GM12878 (cell line): Measurements from ENCODE around the gene LRP1B. TPM values are rescaled to one million over a fixed set of nuclear protein-coding genes. Genes with fewer than 3 reads are reported as not detected.

Experiments used
- ATAC-seq: fragments of 200-7000 bp; cut with Tn5 transposase; 3 replicates; pipeline ENCODE4 v1.9.1; 2020; ENCODE audit warnings: mild to moderate bottlenecking, moderate library complexity
- BruUV-seq: library from RNA; stranded (reverse); fragments of 400-500 nt; replicated peaks from 2 replicates; lab custom pipeline; 2021; lab: Mats Ljungman, UMichigan
- CTCF ChIA-PET: fragments of 300-600 bp; sonication (Branson Sonifier 250); formaldehyde crosslinking; extraction: SDS; loops from one replicate; lab custom pipeline; 2021; ENCODE audit warnings: inconsistent platforms; lab: Yijun Ruan, JAX
- POLR2A ChIA-PET: fragments of 350-600 bp; formaldehyde crosslinking; extraction: SDS; loops from one replicate; lab custom pipeline; 2021; ENCODE audit warnings: inconsistent platforms; lab: Charles Lee
- RAD21 ChIA-PET: fragments of 300-600 bp; sonication (Branson Sonifier 250); formaldehyde crosslinking; loops from one replicate; lab custom pipeline; 2023; ENCODE audit warnings: antibody characterized with exemption; ENCODE audit not compliant: unreplicated experiment; lab: Charles Lee
- SMC1A ChIA-PET: fragments of 300-600 bp; sonication (Branson Sonifier 250); formaldehyde crosslinking; loops from one replicate; lab custom pipeline; 2023; ENCODE audit not compliant: unreplicated experiment, uncharacterized antibody; lab: Charles Lee
- DNase-seq: peaks from one replicate; pipeline ENCODE4 v3.0.0-alpha.2; 2011; ENCODE audit warnings: low read depth, low spot score
- FAIRE-seq: peaks from 3 replicates; lab custom pipeline; 2011; peaks lifted over from hg19 to GRCh38; lab: Jason Lieb, UNC
- H2AFZ ChIP-seq: 2 replicates; pipeline ENCODE4 v1.6.0; 2011; ENCODE audit warnings: low read depth, low read length, control low read depth; ENCODE audit not compliant: control insufficient read depth
- H3K27ac ChIP-seq: 2 replicates; pipeline ENCODE4 v1.5.1; 2011; ENCODE audit warnings: control low read depth; ENCODE audit not compliant: control insufficient read depth, insufficient read depth
- H3K27me3 ChIP-seq, 2 experiments: replicated peaks in 1 of 2; 2 replicates each; pipeline versions ENCODE4 v1.6.0 to v1.6.1; 2011; ENCODE audit warnings: low read length in 1 of 2; ENCODE audit not compliant: control insufficient read depth in 2 of 2, insufficient read depth in 2 of 2
- H3K36me3 ChIP-seq, 2 experiments: 2 replicates each; pipeline ENCODE4 v1.5.1; 2011; ENCODE audit warnings: low read length in 1 of 2; ENCODE audit not compliant: control insufficient read depth in 2 of 2, insufficient read depth in 2 of 2
- H3K4me1 ChIP-seq: 2 replicates; pipeline ENCODE4 v1.6.1; 2011; ENCODE audit warnings: mild to moderate bottlenecking, low read length, moderate library complexity, mixed read lengths; ENCODE audit not compliant: control insufficient read depth, insufficient read depth
- H3K4me2 ChIP-seq: 2 replicates; pipeline ENCODE4 v1.6.0; 2011; ENCODE audit warnings: control low read depth; ENCODE audit not compliant: control insufficient read depth, insufficient read depth
- H3K4me3 ChIP-seq: fragments of 200-600 bp; sonication (generic); 2 replicates; pipeline ENCODE4 v1.5.1; 2016
- H3K79me2 ChIP-seq: 2 replicates; pipeline ENCODE4 v1.6.0; 2011; ENCODE audit warnings: low read length; ENCODE audit not compliant: control insufficient read depth, insufficient read depth
- H3K9ac ChIP-seq: 2 replicates; pipeline ENCODE4 v1.8.0; 2011; ENCODE audit warnings: low read length, control low read depth, mixed read lengths; ENCODE audit not compliant: control insufficient read depth, insufficient read depth
- H3K9me3 ChIP-seq: replicated peaks from 3 replicates; pipeline ENCODE4 v1.5.1; 2011; ENCODE audit warnings: mild to moderate bottlenecking, low read length; ENCODE audit not compliant: control insufficient read depth, insufficient read depth
- H4K20me1 ChIP-seq: 2 replicates; pipeline ENCODE4 v1.6.0; 2011; ENCODE audit not compliant: control insufficient read depth, insufficient read depth
- CUX1 ChIP-seq: IDR thresholded peaks from 2 replicates; pipeline ENCODE4 v1.6.1; 2012; ENCODE audit warnings: improper control_type of control experiment, low read depth, low read length; ENCODE audit not compliant: insufficient replicate concordance
- ELK1 ChIP-seq: IDR thresholded peaks from 2 replicates; pipeline ENCODE4 v1.6.1; 2012; ENCODE audit warnings: low read depth, low read length, improper control_type of control experiment
- GATAD2B ChIP-seq: fragments of 450-650 bp; conservative IDR thresholded peaks from 2 replicates; pipeline ENCODE4 v1.6.1; 2017; ENCODE audit warnings: low read depth, mild to moderate bottlenecking, moderate library complexity
- MYB ChIP-seq: fragments of 150-350 bp; IDR thresholded peaks from 2 replicates; pipeline ENCODE4 v1.6.1; 2014; ENCODE audit warnings: mild to moderate bottlenecking, low read depth, low read length, borderline replicate concordance
- NR2F1 ChIP-seq: fragments of 450-650 bp; conservative IDR thresholded peaks from 2 replicates; pipeline ENCODE4 v1.6.1; 2017; ENCODE audit warnings: mild to moderate bottlenecking
- PAX8 ChIP-seq: fragments of 450-650 bp; IDR thresholded peaks from 2 replicates; pipeline ENCODE4 v1.6.1; 2017; ENCODE audit warnings: mild to moderate bottlenecking, moderate library complexity
- POLR2A ChIP-seq: IDR thresholded peaks from 2 replicates; pipeline ENCODE4 v1.6.1; 2011; ENCODE audit warnings: low read depth, mild to moderate bottlenecking, low read length
- RAD21 ChIP-seq: IDR thresholded peaks from 2 replicates; pipeline ENCODE4 v1.6.1; 2011; ENCODE audit warnings: mild to moderate bottlenecking, low read depth, low read length, moderate library complexity; ENCODE audit not compliant: insufficient read depth
- RELB ChIP-seq: fragments of 450-650 bp; IDR thresholded peaks from 2 replicates; pipeline ENCODE4 v1.6.1; 2017; ENCODE audit warnings: low read depth, mild to moderate bottlenecking, moderate library complexity
- ZBED1 ChIP-seq: IDR thresholded peaks from 2 replicates; pipeline ENCODE4 v1.6.1; 2016; ENCODE audit warnings: borderline replicate concordance
- WGBS: methylation state at CpG from one replicate; pipeline ENCODE4 v1.1.6; 2016; ENCODE audit warnings: low lambda C conversion rate; ENCODE audit not compliant: insufficient replicate concordance, insufficient coverage; ENCODE audit errors: missing lambda C conversion rate; 5-methylcytosine and 5-hydroxymethylcytosine counted together
- in situ Hi-C: fragments of 300-500 bp; cut with MboI; formaldehyde crosslinking; loops from 9 replicates; pipeline ENCODE4 v1.14.3; 2018; ENCODE audit warnings: mixed read lengths
- intact Hi-C: fragments of 100-400 bp; cut with micrococcal nuclease; formaldehyde crosslinking; loops from one replicate; pipeline ENCODE4 v1.14.2; 2022; ENCODE audit not compliant: unreplicated experiment
- polyA plus RNA-seq, 11 experiments: library from polyadenylated mRNA; depleted of rRNA in 4 of 11; unstranded in 6 of 11; stranded (reverse) in 5 of 11; fragments of >200 nt; fragmentation: Nextera tagmentation in 4 of 11; fragmentation: Illumina TruSeq in 1 of 11; extraction: Ambion mirVana in 4 of 11; extraction: Trizol in 1 of 11; gene quantifications; 1 replicate in 1 of 11; 2 replicates in 10 of 11; pipeline versions ENCODE4 v1.2.1 to v1.2.3, GENCODE V29; 2011 to 2016; ENCODE audit warnings: inconsistent platforms in 2 of 11, missing spikeins in 2 of 11, low read depth in 1 of 11
- total RNA-seq, 4 experiments: library from RNA; depleted of rRNA in 3 of 4; stranded (reverse); fragments of >200 nt in 3 of 4; fragmentation: Illumina TruSeq in 1 of 4; extraction: Trizol in 1 of 4; gene quantifications; 2 replicates each; pipeline versions ENCODE4 v1.2.1 to v1.2.3, GENCODE V29; 2013 to 2021
- TF ChIP-seq, protein P1 (sequence below): IDR thresholded peaks from 2 replicates; pipeline ENCODE4 v1.6.1; 2012; ENCODE audit warnings: mild to moderate bottlenecking, low read depth, low read length

LRP1B gene
- total and polyA plus RNA-seq, 10 of the 15 experiments (the other 5 are each of a cell fraction or from before 2014, with no cell fraction given) = under 0.01 to 0.06 (median 0.03) TPM; not detected in 5

DNA sequence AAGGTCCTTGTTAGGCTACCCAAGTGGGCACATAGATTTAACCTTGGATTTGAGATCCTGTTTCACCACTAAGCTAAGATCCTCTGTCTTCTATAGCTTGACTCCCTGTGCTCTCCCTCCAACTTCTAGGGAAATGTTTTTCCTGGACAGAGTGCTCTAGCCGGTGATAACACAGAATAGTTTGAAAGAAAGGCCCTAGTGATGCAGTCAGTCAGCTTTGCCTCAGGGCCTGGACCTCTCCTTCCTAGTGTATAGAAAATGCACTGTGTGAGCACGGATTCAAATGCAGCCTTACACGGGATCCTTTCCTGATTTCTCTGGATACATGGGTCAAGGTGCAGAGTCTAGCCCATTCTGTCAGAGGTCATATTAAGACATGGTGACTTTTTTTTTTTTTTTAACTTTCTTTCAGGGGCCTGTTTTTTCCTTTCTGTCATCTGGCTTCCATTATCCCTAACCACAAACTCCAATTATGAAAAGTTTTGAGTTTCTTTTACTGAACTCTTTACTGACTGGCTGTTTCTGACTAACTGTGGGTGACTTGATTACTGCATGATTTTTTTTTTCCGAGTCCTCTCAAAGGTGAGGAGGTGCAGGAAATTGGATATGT is 122.6 kb downstream of the LRP1B start:
- ATAC-seq (no peak), FAIRE-seq (no peak), DNase-seq (no peak)
- no peak for TF ChIP-seq NR2F1
- TF ChIP-seq ZBED1 = no peak
- no peak for TF ChIP-seq CUX1
- no peak for TF ChIP-seq GATAD2B
- no peak for TF ChIP-seq POLR2A
- no peak for TF ChIP-seq PAX8
- TF ChIP-seq ELK1 = no peak
- no peak for TF ChIP-seq MYB
- TF ChIP-seq, protein P1, sequence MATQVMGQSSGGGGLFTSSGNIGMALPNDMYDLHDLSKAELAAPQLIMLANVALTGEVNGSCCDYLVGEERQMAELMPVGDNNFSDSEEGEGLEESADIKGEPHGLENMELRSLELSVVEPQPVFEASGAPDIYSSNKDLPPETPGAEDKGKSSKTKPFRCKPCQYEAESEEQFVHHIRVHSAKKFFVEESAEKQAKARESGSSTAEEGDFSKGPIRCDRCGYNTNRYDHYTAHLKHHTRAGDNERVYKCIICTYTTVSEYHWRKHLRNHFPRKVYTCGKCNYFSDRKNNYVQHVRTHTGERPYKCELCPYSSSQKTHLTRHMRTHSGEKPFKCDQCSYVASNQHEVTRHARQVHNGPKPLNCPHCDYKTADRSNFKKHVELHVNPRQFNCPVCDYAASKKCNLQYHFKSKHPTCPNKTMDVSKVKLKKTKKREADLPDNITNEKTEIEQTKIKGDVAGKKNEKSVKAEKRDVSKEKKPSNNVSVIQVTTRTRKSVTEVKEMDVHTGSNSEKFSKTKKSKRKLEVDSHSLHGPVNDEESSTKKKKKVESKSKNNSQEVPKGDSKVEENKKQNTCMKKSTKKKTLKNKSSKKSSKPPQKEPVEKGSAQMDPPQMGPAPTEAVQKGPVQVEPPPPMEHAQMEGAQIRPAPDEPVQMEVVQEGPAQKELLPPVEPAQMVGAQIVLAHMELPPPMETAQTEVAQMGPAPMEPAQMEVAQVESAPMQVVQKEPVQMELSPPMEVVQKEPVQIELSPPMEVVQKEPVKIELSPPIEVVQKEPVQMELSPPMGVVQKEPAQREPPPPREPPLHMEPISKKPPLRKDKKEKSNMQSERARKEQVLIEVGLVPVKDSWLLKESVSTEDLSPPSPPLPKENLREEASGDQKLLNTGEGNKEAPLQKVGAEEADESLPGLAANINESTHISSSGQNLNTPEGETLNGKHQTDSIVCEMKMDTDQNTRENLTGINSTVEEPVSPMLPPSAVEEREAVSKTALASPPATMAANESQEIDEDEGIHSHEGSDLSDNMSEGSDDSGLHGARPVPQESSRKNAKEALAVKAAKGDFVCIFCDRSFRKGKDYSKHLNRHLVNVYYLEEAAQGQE = no peak
- TF ChIP-seq RELB = no peak
- TF ChIP-seq RAD21 = no peak
- no peak overlapping the region for H3K4me2 ChIP-seq
- no peak overlapping the region for H2AFZ ChIP-seq
- H3K36me3 ChIP-seq = no peaks in the 10 kb centered on the region
- BruUV-seq = no TSS peak
- ChIA-PET CTCF (interaction anchor here (1.1 kb wide), 1 partner anchor 15 kb away, joined by 3 read pairs; no protein-coding TSS in a partner anchor), RAD21 (no interaction called here), POLR2A (no interaction called here), SMC1A (no interaction called here)
- no peak overlapping the region for H3K27ac ChIP-seq
- H3K9me3 ChIP-seq = no peaks in the 10 kb centered on the region
- WGBS = 17% methylated on average over 4 of the region's 4 CpGs
- in situ Hi-C loops = no loop called here
- no peaks in the 10 kb centered on the region for H4K20me1 ChIP-seq
- no peaks in the 10 kb centered on the region for H3K4me1 ChIP-seq
- no peaks in the 10 kb centered on the region for H3K27me3 ChIP-seq
- H3K9ac ChIP-seq = no peak overlapping the region
- H3K79me2 ChIP-seq = no peaks in the 10 kb centered on the region
- intact Hi-C loops = no loop called here
- no peak overlapping the region for H3K4me3 ChIP-seq
